Measurements from ENCODE around the gene AFF1. TPM values are rescaled to one million over a fixed set of nuclear protein-coding genes. Genes with fewer than 3 reads are reported as not detected.

Gene AFF1
- total RNA-seq, 4 donors from 2014 or later = 26.7 to 200 (median 92.5) TPM

- Histone ChIP-seq H3K4me1 (peaks cover 4 to 12% of the 10 kb centered on the region in 2 donors), H3K27ac (peak overlapping the region; percentile 94 to 95), H3K4me3 (no peak overlapping the region), H3K9me3 (no peaks in the 10 kb centered on the region), H3K27me3 (no peaks in the 10 kb centered on the region), H3K36me3 (no peaks in the 10 kb centered on the region)
- TF ChIP-seq CTCF (IDR thresholded peaks at IDR 0.05) (no peak), POLR2A (IDR thresholded peaks at IDR 0.05) (no peak)
- DNase-seq = no peak
- intact Hi-C loops (cut with DNase I; ENCODE audit: low total_unique reads) = no loop called here
These were observed 79.5 kb downstream of the AFF1 start for GRCh38 chr4:87014284-87014782.

- intact Hi-C loops (cut with DNase I; ENCODE audit: low total_unique reads) = no loop called here
- H3K4me1 ChIP-seq = peaks cover 4 to 12% of the 10 kb centered on the region in 2 donors
These were observed 80.6 kb downstream of the AFF1 start for GRCh38 chr4:87015416-87015815.

DNA sequence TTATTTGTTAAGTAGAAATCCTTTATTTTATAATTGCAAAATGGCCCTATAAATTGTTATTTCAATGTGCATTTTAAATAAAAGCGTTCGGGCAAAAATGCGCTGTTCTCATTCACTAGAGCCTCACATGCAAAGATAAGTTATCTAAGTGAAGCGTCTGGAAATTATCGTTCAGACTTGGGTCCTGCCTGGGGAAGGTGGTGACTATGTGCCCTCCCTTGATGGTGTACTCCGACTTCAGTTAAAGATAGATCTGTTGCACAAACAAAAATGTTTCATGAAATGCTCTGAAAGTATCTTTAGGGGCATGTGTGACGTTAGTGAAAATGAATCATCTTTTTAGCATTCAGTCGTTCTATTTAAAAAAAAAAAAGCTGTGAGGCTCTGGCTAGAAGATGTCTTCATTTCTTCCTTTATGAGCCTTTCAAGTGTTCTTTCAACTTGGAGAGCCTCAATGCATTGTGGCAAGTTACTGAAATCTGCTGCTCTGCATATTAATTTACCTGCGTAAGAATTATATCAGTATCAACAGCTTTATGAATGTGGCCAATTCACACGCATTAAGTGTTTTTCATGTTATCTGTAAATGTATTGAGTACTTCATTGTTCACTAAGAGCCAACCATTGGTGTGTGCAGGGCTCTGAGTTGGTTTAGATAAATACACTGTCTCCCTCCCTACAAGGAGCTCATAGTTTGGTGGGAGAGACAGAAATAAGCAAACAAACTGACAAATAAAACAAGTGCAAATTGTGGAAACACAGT, 83.0 kb downstream of the AFF1 start:
- no peak for TF ChIP-seq POLR2A (IDR thresholded peaks at IDR 0.05)
- H3K27me3 ChIP-seq = no peaks in the 10 kb centered on the region
- peak overlapping the region; percentile 94 to 95 for H3K27ac ChIP-seq
- intact Hi-C loops (cut with DNase I; ENCODE audit: low total_unique reads) = no loop called here
- no peaks in the 10 kb centered on the region for H3K9me3 ChIP-seq
- peaks cover 4 to 12% of the 10 kb centered on the region in 2 donors for H3K4me1 ChIP-seq
- H3K4me3 ChIP-seq = peak overlapping the region in 1 of 2 donors; percentile 3
- no peak for DNase-seq
- no peaks in the 10 kb centered on the region for H3K36me3 ChIP-seq

More at GRCh38 chr4:87015416-87015815, 80.6 kb downstream of the AFF1 start:
- H3K36me3 ChIP-seq = no peaks in the 10 kb centered on the region
- H3K4me3 ChIP-seq = no peak overlapping the region
- no peaks in the 10 kb centered on the region for H3K9me3 ChIP-seq
- no peak for DNase-seq
- H3K27ac ChIP-seq = peak overlapping the region; percentile 94 to 95
- TF ChIP-seq CTCF (IDR thresholded peaks at IDR 0.05) (no peak), POLR2A (IDR thresholded peaks at IDR 0.05) (no peak)
- H3K27me3 ChIP-seq = no peaks in the 10 kb centered on the region

DNA sequence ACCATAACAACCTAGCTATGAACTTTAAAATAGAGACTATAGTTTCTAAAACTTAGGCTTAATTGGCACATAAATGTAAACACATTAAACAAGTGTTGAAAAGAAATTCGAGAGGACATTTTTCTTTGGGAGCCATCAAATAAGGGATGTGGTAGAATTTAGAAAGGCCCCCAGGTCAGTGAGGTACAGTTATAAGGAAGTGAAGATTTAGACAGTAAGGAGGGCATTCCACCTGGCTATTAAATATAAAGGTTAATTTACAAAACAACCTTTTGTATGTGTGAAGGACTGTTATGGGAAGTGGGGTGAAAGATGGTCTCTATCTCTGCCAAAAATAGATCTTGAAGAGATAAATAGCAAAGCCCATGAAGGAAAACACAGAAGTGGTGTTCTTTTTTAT, 83.9 kb downstream of the AFF1 start:
- Histone ChIP-seq H3K4me1 (peaks cover 8 to 15% of the 10 kb centered on the region in 2 donors), H3K9me3 (no peaks in the 10 kb centered on the region), H3K4me3 (no peak overlapping the region), H3K27me3 (no peaks in the 10 kb centered on the region), H3K27ac (peak overlapping the region; percentile 94 to 95), H3K36me3 (no peaks in the 10 kb centered on the region)
- intact Hi-C loops (cut with DNase I; ENCODE audit: low total_unique reads) = no loop called here
- TF ChIP-seq POLR2A (IDR thresholded peaks at IDR 0.05) = no peak
- no peak for TF ChIP-seq CTCF (IDR thresholded peaks at IDR 0.05)
- no peak for DNase-seq

- Histone ChIP-seq H3K27ac (peak overlapping the region; percentile 94 to 95), H3K4me1 (peaks cover 9 to 15% of the 10 kb centered on the region in 2 donors), H3K27me3 (no peaks in the 10 kb centered on the region), H3K36me3 (no peaks in the 10 kb centered on the region), H3K9me3 (no peaks in the 10 kb centered on the region), H3K4me3 (no peak overlapping the region)
- no peak for TF ChIP-seq POLR2A (IDR thresholded peaks at IDR 0.05)
- peak in 1 of 4 experiments; percentile 7 for TF ChIP-seq CTCF (IDR thresholded peaks at IDR 0.05)
- intact Hi-C loops (cut with DNase I; ENCODE audit: low total_unique reads) = no loop called here
- no peak for DNase-seq
These were observed 84.5 kb downstream of the AFF1 start for GRCh38 chr4:87019246-87019791.

All from uterus (tissue), 4 donors.